ENCODE data around the gene DAZAP2. TPM values are rescaled to one million over a fixed set of nuclear protein-coding genes. Genes with fewer than 3 reads are reported as not detected.
"Not testable (repeated sequence)": the region's sequence is repeated elsewhere in the genome, so short reads cannot be mapped to it uniquely, and the experiment has no call there.

Gene DAZAP2
- polyA plus RNA-seq, 1 donor, result 398 TPM

GRCh38 chr12:51245476-51246253 lies 7.0 kb downstream of the DAZAP2 start:
- Histone ChIP-seq H3K9me3 (ENCODE audit: control insufficient read depth, low read depth, low read length) (no peaks in the 10 kb centered on the region), H3K4me3 (ENCODE audit: low read length) (no peak overlapping the region), H3K4me1 (ENCODE audit: control insufficient read depth, insufficient read depth, low read length) (no peaks in the 10 kb centered on the region), H3K36me3 (ENCODE audit: control insufficient read depth, insufficient read depth, low read length) (peaks cover 44% of the 10 kb centered on the region), H3K27me3 (ENCODE audit: control insufficient read depth, insufficient read depth, low read length) (no peaks in the 10 kb centered on the region), H3K27ac (ENCODE audit: low read length) (no peak overlapping the region)
- DNase-seq, result no peak
- 97% methylated on average over 4 of the region's 11 CpGs for WGBS (ENCODE audit: insufficient coverage, low lambda C conversion rate)

DNA sequence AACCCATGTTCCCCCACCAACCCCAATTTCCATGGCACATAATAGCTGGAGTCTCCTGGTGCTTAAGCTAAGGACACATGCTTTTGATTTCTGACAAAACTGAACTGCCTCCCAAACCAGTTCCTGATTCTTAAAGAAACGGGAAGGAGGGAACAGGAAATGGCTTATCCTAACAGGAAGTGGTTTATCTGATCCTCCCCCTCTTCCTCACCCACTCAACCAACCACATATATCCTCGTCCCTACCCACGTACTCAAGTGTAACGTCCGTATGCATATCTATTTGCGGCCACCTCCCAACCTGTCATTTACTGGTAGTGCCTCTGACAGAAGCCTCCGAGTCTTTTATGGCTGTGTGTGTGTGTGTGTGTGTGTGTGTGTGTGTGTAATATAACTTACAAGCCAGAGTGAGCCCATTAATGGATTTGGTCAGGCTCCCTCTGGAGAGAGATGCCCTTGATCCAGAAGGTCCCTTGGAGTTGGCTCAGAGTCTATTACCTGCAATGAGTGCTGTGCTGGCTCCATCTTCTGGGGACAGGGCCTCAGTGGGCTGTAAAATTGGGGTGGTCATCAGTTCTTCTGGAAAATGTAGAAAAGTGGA lies 7.7 kb downstream of the DAZAP2 start:
- Histone ChIP-seq H3K4me1 (ENCODE audit: control insufficient read depth, insufficient read depth, low read length) (no peaks in the 10 kb centered on the region), H3K4me3 (ENCODE audit: low read length) (no peak overlapping the region), H3K9me3 (ENCODE audit: control insufficient read depth, low read depth, low read length) (no peaks in the 10 kb centered on the region), H3K27me3 (ENCODE audit: control insufficient read depth, insufficient read depth, low read length) (no peaks in the 10 kb centered on the region), H3K36me3 (ENCODE audit: control insufficient read depth, insufficient read depth, low read length) (peaks cover 37% of the 10 kb centered on the region), H3K27ac (ENCODE audit: low read length) (no peak overlapping the region)
- WGBS (ENCODE audit: insufficient coverage, low lambda C conversion rate), result 60% methylated on average over 1 of the region's 7 CpGs
- peak; percentile 16 to 47 for DNase-seq

DNA sequence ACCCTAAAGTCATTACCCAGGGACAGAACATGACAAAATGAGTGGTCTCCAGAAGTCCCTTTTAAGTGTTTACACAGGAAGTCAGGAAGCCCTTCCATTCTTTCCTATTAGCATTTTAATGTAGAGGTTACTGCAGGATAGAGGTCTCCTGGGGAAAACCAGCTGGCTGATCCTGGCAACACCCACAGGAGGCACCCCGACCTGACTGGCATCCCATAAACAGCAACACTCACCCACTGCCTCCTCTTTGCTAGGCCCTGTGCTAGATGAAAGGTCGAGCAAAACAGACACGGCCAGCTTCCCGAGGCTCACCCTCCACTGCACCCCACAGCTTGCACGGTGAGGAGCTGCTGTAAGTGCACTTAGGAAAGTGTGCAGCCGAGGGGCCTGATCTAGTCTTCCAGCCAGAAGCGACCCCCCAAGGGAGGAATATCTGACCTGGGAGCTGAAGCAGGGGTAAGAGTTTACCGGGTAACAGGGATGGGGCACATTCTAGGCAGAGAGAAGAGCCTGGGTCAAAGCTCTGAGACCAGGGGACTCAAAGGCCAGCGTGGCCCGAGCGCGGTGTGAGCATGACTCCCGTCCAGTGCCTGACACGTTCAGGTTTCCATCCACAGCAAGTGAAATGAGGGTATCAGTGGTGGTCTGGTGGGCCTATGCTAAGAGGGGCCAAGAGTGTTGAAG lies 9.0 kb downstream of the DAZAP2 start:
- no CpG with 5 or more reads among the region's 14 CpGs for WGBS (ENCODE audit: insufficient coverage, low lambda C conversion rate)
- Histone ChIP-seq H3K36me3 (ENCODE audit: control insufficient read depth, insufficient read depth, low read length) (peaks cover 25% of the 10 kb centered on the region), H3K27me3 (ENCODE audit: control insufficient read depth, insufficient read depth, low read length) (no peaks in the 10 kb centered on the region), H3K9me3 (ENCODE audit: control insufficient read depth, low read depth, low read length) (no peaks in the 10 kb centered on the region), H3K27ac (ENCODE audit: low read length) (no peak overlapping the region), H3K4me3 (ENCODE audit: low read length) (no peak overlapping the region), H3K4me1 (ENCODE audit: control insufficient read depth, insufficient read depth, low read length) (no peaks in the 10 kb centered on the region)
- DNase-seq, result no peak

- Histone ChIP-seq H3K4me3 (ENCODE audit: low read length) (no peak overlapping the region), H3K27ac (ENCODE audit: low read length) (no peak overlapping the region), H3K36me3 (ENCODE audit: control insufficient read depth, insufficient read depth, low read length) (peaks cover 8% of the 10 kb centered on the region), H3K27me3 (ENCODE audit: control insufficient read depth, insufficient read depth, low read length) (no peaks in the 10 kb centered on the region), H3K4me1 (ENCODE audit: control insufficient read depth, insufficient read depth, low read length) (no peaks in the 10 kb centered on the region), H3K9me3 (ENCODE audit: control insufficient read depth, low read depth, low read length) (no peaks in the 10 kb centered on the region)
- no peak for DNase-seq
- WGBS (ENCODE audit: insufficient coverage, low lambda C conversion rate), result 100% methylated on average over 1 of the region's 1 CpG
These were observed 14.7 kb downstream of the DAZAP2 start for GRCh38 chr12:51253276-51253675.

- H3K4me3 ChIP-seq (ENCODE audit: low read length), result no peak overlapping the region
- no peaks in the 10 kb centered on the region for H3K27me3 ChIP-seq (ENCODE audit: control insufficient read depth, insufficient read depth, low read length)
- H3K27ac ChIP-seq (ENCODE audit: low read length), result no peak overlapping the region
- WGBS (ENCODE audit: insufficient coverage, low lambda C conversion rate), result 95% methylated on average over 2 of the region's 4 CpGs
- H3K9me3 ChIP-seq (ENCODE audit: control insufficient read depth, low read depth, low read length), result no peaks in the 10 kb centered on the region
- no peak for DNase-seq
- H3K4me1 ChIP-seq (ENCODE audit: control insufficient read depth, insufficient read depth, low read length), result no peaks in the 10 kb centered on the region
- H3K36me3 ChIP-seq (ENCODE audit: control insufficient read depth, insufficient read depth, low read length), result peaks cover 8% of the 10 kb centered on the region
These were observed 15.9 kb downstream of the DAZAP2 start for GRCh38 chr12:51254536-51254935.

DNA sequence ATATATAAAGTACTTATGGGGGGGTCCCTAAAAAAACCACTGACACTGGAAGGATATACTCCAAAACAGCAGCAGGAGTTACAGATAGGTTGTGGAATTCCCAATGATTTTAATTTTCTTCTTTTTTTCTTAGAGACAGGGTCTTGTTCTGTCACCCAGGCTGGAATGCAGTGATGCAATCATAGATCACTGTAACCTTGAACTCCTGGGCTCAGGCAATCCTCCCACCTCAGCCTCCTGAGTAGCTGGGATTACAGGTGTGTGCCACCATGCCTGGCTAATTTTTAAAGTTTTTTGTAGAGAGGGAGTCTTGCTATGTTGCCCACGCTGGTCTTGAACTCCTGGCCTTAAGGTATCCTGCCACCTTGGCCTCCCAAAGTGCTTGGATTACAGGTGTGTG lies 21.0 kb downstream of the DAZAP2 start:
- H3K27me3 ChIP-seq (ENCODE audit: control insufficient read depth, insufficient read depth, low read length); H3K27ac ChIP-seq (ENCODE audit: low read length); DNase-seq; H3K4me3 ChIP-seq (ENCODE audit: low read length); H3K4me1 ChIP-seq (ENCODE audit: control insufficient read depth, insufficient read depth, low read length); H3K36me3 ChIP-seq (ENCODE audit: control insufficient read depth, insufficient read depth, low read length); H3K9me3 ChIP-seq (ENCODE audit: control insufficient read depth, low read depth, low read length): not testable (repeated sequence)
- no CpG with 5 or more reads among the region's 1 CpG for WGBS (ENCODE audit: insufficient coverage, low lambda C conversion rate)

DNA sequence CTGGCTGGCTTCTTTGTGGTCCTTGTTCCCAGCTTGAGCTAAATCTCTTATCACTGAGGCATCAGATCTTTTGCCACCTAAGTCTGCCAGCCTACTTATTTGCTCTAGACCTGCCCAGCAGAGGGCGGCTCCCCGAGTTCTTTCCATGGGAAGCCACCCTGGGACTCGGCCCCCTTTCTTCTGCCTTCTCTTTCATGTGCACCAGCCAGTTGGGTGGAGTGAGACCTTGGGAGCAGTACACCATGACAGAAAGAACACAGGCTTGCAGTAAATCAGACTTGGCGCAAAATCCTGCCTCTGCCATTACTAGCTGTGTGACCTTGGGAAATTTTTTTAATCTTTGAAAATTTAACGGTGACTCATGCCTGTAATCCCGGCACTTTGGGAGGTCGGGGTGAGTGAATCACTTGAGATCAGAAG lies 24.1 kb downstream of the DAZAP2 start:
- Histone ChIP-seq H3K27me3 (ENCODE audit: control insufficient read depth, insufficient read depth, low read length) (no peaks in the 10 kb centered on the region), H3K4me3 (ENCODE audit: low read length) (no peak overlapping the region), H3K27ac (ENCODE audit: low read length) (no peak overlapping the region), H3K9me3 (ENCODE audit: control insufficient read depth, low read depth, low read length) (no peaks in the 10 kb centered on the region), H3K36me3 (ENCODE audit: control insufficient read depth, insufficient read depth, low read length) (no peaks in the 10 kb centered on the region), H3K4me1 (ENCODE audit: control insufficient read depth, insufficient read depth, low read length) (no peaks in the 10 kb centered on the region)
- WGBS (ENCODE audit: insufficient coverage, low lambda C conversion rate), result no CpG with 5 or more reads among the region's 7 CpGs
- DNase-seq, result peak; percentile 16 to 50

- no peak overlapping the region for H3K4me3 ChIP-seq (ENCODE audit: low read length)
- DNase-seq, result no peak
- no peaks in the 10 kb centered on the region for H3K4me1 ChIP-seq (ENCODE audit: control insufficient read depth, insufficient read depth, low read length)
- 100% methylated on average over 2 of the region's 3 CpGs for WGBS (ENCODE audit: insufficient coverage, low lambda C conversion rate)
- H3K27ac ChIP-seq (ENCODE audit: low read length), result no peak overlapping the region
- H3K27me3 ChIP-seq (ENCODE audit: control insufficient read depth, insufficient read depth, low read length), result no peaks in the 10 kb centered on the region
- no peaks in the 10 kb centered on the region for H3K9me3 ChIP-seq (ENCODE audit: control insufficient read depth, low read depth, low read length)
- H3K36me3 ChIP-seq (ENCODE audit: control insufficient read depth, insufficient read depth, low read length), result no peaks in the 10 kb centered on the region
These were observed 24.7 kb downstream of the DAZAP2 start for GRCh38 chr12:51263341-51263740.

GRCh38 chr12:51264297-51264696 lies 25.7 kb downstream of the DAZAP2 start:
- no peak for DNase-seq
- no peaks in the 10 kb centered on the region for H3K4me1 ChIP-seq (ENCODE audit: control insufficient read depth, insufficient read depth, low read length)
- no peak overlapping the region for H3K27ac ChIP-seq (ENCODE audit: low read length)
- H3K4me3 ChIP-seq (ENCODE audit: low read length), result no peak overlapping the region
- H3K9me3 ChIP-seq (ENCODE audit: control insufficient read depth, low read depth, low read length), result no peaks in the 10 kb centered on the region
- WGBS (ENCODE audit: insufficient coverage, low lambda C conversion rate), result no CpG with 5 or more reads among the region's 5 CpGs
- H3K36me3 ChIP-seq (ENCODE audit: control insufficient read depth, insufficient read depth, low read length), result no peaks in the 10 kb centered on the region
- H3K27me3 ChIP-seq (ENCODE audit: control insufficient read depth, insufficient read depth, low read length), result no peaks in the 10 kb centered on the region

- H3K4me1 ChIP-seq (ENCODE audit: control insufficient read depth, insufficient read depth, low read length), result no peaks in the 10 kb centered on the region
- DNase-seq, result no peak
- H3K9me3 ChIP-seq (ENCODE audit: control insufficient read depth, low read depth, low read length), result no peaks in the 10 kb centered on the region
- no peak overlapping the region for H3K4me3 ChIP-seq (ENCODE audit: low read length)
- peaks cover 2% of the 10 kb centered on the region for H3K27me3 ChIP-seq (ENCODE audit: control insufficient read depth, insufficient read depth, low read length)
- H3K36me3 ChIP-seq (ENCODE audit: control insufficient read depth, insufficient read depth, low read length), result no peaks in the 10 kb centered on the region
- H3K27ac ChIP-seq (ENCODE audit: low read length), result no peak overlapping the region
These were observed 26.4 kb downstream of the DAZAP2 start for GRCh38 chr12:51265024-51265423.

Measured in large intestine (tissue), 3 donors.